GM10248 (cell line): ENCODE results near the gene RGS6.

Experiments
- CTCF ChIA-PET: fragments of 300-600 bp; sonication (Branson Sonifier 250); formaldehyde crosslinking; extraction: SDS; loops from one replicate; lab custom pipeline; 2021; ENCODE audit warnings: antibody characterized with exemption; lab: Yijun Ruan, JAX
- POLR2A ChIA-PET: fragments of 350-650 bp; sonication (Branson Sonifier 250); formaldehyde crosslinking; extraction: SDS; loops from one replicate; lab custom pipeline; 2020; ENCODE audit warnings: antibody characterized with exemption; lab: Yijun Ruan, JAX
- DNase-seq: peaks from one replicate; pipeline ENCODE4 v3.0.0; 2012; ENCODE audit errors: extremely low spot score
- TF ChIP-seq, protein P1 (sequence below): IDR thresholded peaks from 2 replicates; pipeline ENCODE4 v1.5.1; 2012; ENCODE audit warnings: mild to moderate bottlenecking, low read depth; ENCODE audit errors: extremely low read depth, missing control alignments, control extremely low read depth

The RGS6 gene

DNA sequence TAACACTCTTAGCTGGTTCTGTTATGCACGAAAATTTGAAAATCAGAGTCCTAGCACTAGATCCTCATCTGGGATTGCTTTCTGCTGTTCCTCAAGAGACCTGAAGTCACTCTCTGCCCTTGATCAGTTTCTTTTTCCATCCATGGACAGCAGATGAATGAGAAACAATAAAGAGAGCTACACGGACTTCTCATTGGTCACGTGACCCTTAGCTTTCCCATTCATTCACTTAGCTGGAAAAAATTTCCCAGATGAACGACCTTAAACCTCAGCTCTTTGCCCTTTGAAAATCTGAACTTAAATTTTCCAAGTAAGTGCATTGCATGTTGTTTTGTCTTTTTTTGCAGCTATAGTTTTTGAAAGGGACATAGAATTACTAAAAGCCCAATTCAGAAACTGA, 27.2 kb upstream of the RGS6 start:
- CTCF ChIA-PET, result interaction anchor here (1.1 kb wide), 1 partner anchor 45 kb away, joined by 3 read pairs; no protein-coding TSS in a partner anchor
- DNase-seq, result no peak
- POLR2A ChIA-PET, result no interaction called here
- TF ChIP-seq, protein P1, sequence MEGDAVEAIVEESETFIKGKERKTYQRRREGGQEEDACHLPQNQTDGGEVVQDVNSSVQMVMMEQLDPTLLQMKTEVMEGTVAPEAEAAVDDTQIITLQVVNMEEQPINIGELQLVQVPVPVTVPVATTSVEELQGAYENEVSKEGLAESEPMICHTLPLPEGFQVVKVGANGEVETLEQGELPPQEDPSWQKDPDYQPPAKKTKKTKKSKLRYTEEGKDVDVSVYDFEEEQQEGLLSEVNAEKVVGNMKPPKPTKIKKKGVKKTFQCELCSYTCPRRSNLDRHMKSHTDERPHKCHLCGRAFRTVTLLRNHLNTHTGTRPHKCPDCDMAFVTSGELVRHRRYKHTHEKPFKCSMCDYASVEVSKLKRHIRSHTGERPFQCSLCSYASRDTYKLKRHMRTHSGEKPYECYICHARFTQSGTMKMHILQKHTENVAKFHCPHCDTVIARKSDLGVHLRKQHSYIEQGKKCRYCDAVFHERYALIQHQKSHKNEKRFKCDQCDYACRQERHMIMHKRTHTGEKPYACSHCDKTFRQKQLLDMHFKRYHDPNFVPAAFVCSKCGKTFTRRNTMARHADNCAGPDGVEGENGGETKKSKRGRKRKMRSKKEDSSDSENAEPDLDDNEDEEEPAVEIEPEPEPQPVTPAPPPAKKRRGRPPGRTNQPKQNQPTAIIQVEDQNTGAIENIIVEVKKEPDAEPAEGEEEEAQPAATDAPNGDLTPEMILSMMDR, result no peak

DNA sequence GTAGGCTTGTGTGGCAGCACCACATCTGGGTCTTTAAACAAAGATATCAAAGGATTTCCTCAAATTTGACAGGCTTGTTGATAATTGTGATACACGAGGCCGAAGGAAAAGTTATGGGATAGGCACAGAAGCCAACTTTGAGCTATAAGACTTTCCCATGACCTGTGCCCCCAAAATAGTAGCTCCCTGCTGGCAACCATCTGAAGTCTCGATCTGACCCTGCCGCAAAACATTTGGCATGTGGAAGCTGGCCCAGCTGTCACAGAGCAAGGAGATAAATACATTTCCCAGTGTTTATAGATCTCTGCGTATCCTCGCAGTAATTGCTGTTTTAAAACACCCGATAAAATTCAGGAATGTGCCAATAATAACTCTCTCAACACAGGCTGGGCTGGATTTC, 26.4 kb upstream of the RGS6 start:
- CTCF ChIA-PET, result interaction anchor here (0.8 to 1.1 kb wide), 2 partner anchors 11 to 44 kb away, joined by 3 read pairs; no protein-coding TSS in a partner anchor
- TF ChIP-seq, protein P1, result no peak
- no peak for DNase-seq
- POLR2A ChIA-PET, result no interaction called here

DNA sequence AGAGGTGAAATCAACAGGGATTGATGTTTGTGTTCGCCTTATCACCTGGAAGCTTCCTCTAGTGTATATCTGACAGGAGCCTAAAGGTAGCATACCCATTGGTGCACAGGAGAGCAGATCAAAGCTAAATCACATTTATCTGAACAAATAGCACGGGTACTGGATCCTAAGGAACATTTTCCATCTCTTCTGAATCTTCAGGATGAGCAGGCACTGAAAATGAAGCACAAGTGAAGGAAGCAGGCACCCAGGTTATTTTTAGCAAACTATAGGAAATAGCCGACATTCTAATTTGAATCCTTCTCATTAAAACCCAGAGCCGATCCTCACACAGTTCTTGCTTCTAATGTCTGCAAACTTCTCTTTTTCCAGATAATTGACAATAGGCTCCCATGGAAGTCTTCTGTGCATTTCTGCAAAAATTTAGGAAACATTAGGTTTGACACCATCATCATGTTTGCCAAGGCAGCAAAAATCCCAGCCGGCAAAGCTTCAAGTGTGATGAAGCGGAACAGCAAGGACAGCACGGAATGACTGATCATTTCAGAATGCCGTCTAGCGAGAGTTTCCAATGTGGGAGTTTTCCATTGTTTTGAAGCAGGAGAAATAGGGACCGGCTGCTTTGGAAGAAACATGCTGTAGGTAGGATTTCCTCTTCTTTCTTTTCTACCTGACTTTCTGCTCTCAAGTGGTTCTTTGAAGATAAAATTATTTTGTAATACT, 24.3 kb upstream of the RGS6 start:
- CTCF ChIA-PET, result no interaction called here
- POLR2A ChIA-PET, result no interaction called here
- TF ChIP-seq, protein P1, result no peak
- DNase-seq, result no peak

DNA sequence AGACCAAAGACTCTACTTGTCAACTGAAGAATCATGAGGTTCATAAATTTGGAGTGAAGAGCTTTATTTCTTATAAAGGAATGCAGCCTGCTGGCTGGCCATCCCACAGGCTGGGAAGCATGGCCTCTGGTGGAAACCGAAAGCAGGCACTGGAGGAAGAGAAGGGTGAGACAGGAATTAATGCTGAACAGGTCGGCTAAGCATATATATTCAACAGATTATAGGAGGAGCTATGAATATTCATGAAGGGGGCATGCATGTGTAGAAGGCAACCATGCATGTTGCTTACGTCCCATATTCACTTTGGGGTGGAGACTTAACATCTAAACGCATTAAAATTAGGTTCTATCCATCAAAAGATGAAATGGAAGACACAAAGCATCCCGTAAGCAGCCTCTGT, 20.6 kb upstream of the RGS6 start:
- no peak for DNase-seq
- ChIA-PET CTCF (no interaction called here), POLR2A (no interaction called here)
- TF ChIP-seq, protein P1, result no peak

DNA sequence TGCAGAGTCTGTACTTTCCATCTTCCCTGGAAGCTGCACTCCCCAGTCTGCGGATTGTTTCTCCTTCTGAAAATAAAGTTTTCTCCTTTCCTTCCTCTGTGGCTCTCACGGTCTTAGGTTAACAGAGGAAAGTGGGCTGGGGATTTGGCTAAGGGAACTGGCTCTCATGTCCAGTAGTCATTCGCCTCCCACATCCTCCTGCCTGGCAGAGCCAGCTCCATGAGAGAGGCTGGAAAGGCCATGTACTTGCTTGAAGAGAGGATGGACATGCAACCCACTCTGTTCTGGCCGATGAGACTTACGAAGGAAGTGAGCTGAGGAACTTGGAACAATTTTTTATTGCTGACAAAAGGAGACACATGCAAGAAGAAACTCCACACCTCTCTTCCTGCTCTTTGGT, 18.9 kb upstream of the RGS6 start:
- ChIA-PET CTCF (interaction anchor here (1.1 to 1.4 kb wide), 2 partner anchors 9 to 58 kb away, joined by 3 to 4 read pairs; no protein-coding TSS in a partner anchor), POLR2A (no interaction called here)
- DNase-seq, result no peak

DNA sequence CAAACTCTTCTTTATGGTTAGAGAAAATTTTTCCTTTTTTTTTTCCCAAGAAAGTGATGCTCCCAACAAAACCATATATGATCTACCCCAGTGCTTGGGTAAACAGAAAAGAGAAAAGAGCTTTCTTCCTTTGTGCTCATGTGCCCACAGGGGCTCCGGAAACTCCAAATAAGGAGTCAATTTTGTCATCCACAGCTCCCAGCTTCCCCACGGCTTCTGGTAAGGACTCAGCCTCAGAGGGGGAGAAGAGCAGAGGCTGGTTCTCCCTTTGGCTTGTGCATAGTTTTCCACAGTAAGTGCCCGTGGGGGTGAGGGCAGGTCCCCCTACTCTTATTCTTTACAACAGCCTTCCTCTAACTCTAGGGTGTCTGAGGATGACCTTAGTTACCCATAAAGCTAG, 13.3 kb upstream of the RGS6 start:
- no peak for DNase-seq
- ChIA-PET POLR2A (no interaction called here), CTCF (interaction anchor here (1.2 to 1.9 kb wide), 2 partner anchors 13 to 65 kb away, joined by 4 to 6 read pairs; partner anchors contain the start of gene RGS6)
- TF ChIP-seq, protein P1, result no peak

More for the DNA sequence above, 18.9 kb upstream of the RGS6 start:
- TF ChIP-seq, protein P1, result no peak
